ENCODE measurements around the gene ANKS4B. TPM values are rescaled to one million over a fixed set of nuclear protein-coding genes. Genes with fewer than 3 reads are reported as not detected.
"Not testable (repeated sequence)": the region's sequence is repeated elsewhere in the genome, so short reads cannot be mapped to it uniquely, and the experiment has no call there.

The ANKS4B gene
- total RNA-seq, 3 donors from 2014 or later (not counting 1 experiment from before 2014, with no cell fraction given) = 0.10 TPM; not detected in 2

DNA sequence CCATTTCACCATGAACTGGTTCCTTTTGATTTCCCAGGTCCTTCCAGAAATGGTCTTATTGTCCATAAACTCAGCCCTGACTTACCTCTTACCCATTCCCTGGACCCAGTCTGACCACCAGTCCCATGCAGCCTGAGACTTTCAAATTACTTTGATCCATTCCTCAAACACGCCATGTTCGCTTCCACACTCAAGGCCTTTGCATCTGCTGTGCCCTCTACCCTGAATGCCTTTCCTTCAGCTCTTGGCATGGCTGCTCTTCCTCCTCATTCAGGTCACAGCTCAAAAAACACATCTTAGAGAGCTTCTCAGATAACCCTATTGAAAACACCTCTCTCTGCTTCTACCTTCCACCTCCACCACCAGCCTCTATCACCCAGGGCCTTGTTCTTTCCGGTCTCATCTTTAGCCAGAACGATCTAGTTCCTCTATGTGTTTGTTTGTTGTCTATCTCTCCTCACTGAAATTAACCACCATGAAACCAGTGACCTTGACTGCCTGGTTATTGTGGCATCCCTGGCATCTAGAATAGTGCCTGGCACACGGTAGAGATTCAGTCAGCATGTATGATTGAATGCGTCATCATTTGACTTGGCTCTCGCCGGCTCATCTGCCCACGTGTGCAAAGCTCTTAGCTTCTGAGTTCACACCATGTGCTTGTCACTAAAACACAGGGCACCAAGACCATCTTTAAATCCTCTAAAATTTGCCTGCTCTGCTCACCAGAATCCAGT lies 31.8 kb downstream of the ANKS4B start:
- DNase-seq (no peak), ATAC-seq (no peak)
- H3K9me3 ChIP-seq (ENCODE audit: control insufficient read depth, insufficient read depth, low read length) = no peaks in the 10 kb centered on the region
- Mint-ChIP-seq H3K9me3 (no peaks in the 10 kb centered on the region), H3K36me3 (no peaks in the 10 kb centered on the region), H3K27ac (no peak overlapping the region), H3K4me3 (no peak overlapping the region), H3K4me1 (no peaks in the 10 kb centered on the region), H3K27me3 (ENCODE audit: low read depth in 2 of 2) (peaks cover 3 to 5% of the 10 kb centered on the region in 2 donors)
- 89% methylated on average over 9 of the region's 9 CpGs for WGBS (ENCODE audit: insufficient coverage)
- intact Hi-C loops (cut with micrococcal nuclease) = no loop called here
- H3K4me1 ChIP-seq (ENCODE audit: control insufficient read depth, insufficient read depth, low read length) = no peaks in the 10 kb centered on the region
- H3K36me3 ChIP-seq (ENCODE audit: control insufficient read depth, insufficient read depth, low read length) = no peaks in the 10 kb centered on the region
- TF ChIP-seq, protein P1, sequence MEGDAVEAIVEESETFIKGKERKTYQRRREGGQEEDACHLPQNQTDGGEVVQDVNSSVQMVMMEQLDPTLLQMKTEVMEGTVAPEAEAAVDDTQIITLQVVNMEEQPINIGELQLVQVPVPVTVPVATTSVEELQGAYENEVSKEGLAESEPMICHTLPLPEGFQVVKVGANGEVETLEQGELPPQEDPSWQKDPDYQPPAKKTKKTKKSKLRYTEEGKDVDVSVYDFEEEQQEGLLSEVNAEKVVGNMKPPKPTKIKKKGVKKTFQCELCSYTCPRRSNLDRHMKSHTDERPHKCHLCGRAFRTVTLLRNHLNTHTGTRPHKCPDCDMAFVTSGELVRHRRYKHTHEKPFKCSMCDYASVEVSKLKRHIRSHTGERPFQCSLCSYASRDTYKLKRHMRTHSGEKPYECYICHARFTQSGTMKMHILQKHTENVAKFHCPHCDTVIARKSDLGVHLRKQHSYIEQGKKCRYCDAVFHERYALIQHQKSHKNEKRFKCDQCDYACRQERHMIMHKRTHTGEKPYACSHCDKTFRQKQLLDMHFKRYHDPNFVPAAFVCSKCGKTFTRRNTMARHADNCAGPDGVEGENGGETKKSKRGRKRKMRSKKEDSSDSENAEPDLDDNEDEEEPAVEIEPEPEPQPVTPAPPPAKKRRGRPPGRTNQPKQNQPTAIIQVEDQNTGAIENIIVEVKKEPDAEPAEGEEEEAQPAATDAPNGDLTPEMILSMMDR (IDR thresholded peaks at IDR 0.05) = no peak
- no peak overlapping the region for H3K4me3 ChIP-seq (ENCODE audit: low read length)
- no peak overlapping the region for H3K27ac ChIP-seq (ENCODE audit: low read length)
- H3K27me3 ChIP-seq (ENCODE audit: control insufficient read depth, insufficient read depth, low read length) = no peaks in the 10 kb centered on the region

DNA sequence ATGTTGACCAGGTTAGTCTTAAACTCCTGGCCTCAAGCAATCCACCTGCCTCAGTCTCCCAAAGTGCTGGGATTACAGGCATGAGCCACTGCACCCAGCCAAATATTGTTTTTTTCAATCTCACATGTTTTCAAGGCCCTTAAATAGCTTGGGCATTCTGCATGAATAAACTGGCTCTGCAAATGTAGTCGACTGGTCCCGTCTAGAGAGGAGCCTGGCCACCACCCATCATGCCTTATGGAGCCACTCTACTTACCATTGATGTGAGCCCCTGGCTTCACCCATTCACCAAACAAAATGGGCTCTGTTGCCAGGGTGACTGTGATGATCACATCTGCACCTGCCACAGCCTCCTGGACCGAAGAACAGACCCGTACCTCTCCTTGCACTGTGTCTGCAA lies 33.8 kb downstream of the ANKS4B start:
- Histone ChIP-seq H3K27me3 (ENCODE audit: control insufficient read depth, insufficient read depth, low read length) (no peaks in the 10 kb centered on the region), H3K4me3 (ENCODE audit: low read length) (no peak overlapping the region), H3K4me1 (ENCODE audit: control insufficient read depth, insufficient read depth, low read length) (no peaks in the 10 kb centered on the region), H3K36me3 (ENCODE audit: control insufficient read depth, insufficient read depth, low read length) (no peaks in the 10 kb centered on the region), H3K27ac (ENCODE audit: low read length) (no peak overlapping the region), H3K9me3 (ENCODE audit: control insufficient read depth, insufficient read depth, low read length) (no peaks in the 10 kb centered on the region)
- TF ChIP-seq, protein P1 (IDR thresholded peaks at IDR 0.05) = no peak
- 90% methylated on average over 4 of the region's 4 CpGs for WGBS (ENCODE audit: insufficient coverage)
- H3K9me3 Mint-ChIP-seq = no peaks in the 10 kb centered on the region
- H3K27me3 Mint-ChIP-seq (ENCODE audit: low read depth in 2 of 2) = peaks cover 5 to 6% of the 10 kb centered on the region in 2 donors
- intact Hi-C loops (cut with micrococcal nuclease) = no loop called here
- H3K36me3 Mint-ChIP-seq = no peaks in the 10 kb centered on the region
- ATAC-seq (no peak), DNase-seq (no peak)
- H3K4me3 Mint-ChIP-seq = no peak overlapping the region
- no peak overlapping the region for H3K27ac Mint-ChIP-seq
- no peaks in the 10 kb centered on the region for H3K4me1 Mint-ChIP-seq

DNA sequence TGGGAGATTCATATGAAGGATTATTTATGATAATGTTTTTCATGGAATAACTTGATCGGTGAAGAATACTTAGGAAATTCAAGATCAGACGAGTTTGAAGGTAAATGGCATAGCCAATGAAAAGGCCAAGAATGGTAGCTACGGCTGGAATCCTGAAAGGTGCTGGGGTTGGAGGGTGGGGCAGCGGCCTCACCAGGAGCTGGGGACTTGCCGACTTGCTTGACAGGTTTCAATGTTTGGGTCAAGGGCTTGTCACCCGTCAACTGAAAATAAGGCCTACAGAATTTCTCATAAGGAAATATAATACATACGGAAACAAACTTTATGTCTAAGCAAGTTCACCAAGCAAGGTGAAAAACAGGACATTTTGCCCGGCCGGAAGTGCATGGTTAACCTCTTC lies 34.7 kb downstream of the ANKS4B start:
- H3K36me3 ChIP-seq (ENCODE audit: control insufficient read depth, insufficient read depth, low read length) = no peaks in the 10 kb centered on the region
- H3K9me3 Mint-ChIP-seq = no peaks in the 10 kb centered on the region
- ATAC-seq (no peak), DNase-seq (no peak)
- no peak overlapping the region for H3K4me3 ChIP-seq (ENCODE audit: low read length)
- peaks cover 4 to 6% of the 10 kb centered on the region in 2 donors for H3K27me3 Mint-ChIP-seq (ENCODE audit: low read depth in 2 of 2)
- H3K4me1 Mint-ChIP-seq = no peaks in the 10 kb centered on the region
- H3K36me3 Mint-ChIP-seq = no peaks in the 10 kb centered on the region
- no peak overlapping the region for H3K27ac Mint-ChIP-seq
- H3K4me1 ChIP-seq (ENCODE audit: control insufficient read depth, insufficient read depth, low read length) = no peaks in the 10 kb centered on the region
- no peaks in the 10 kb centered on the region for H3K27me3 ChIP-seq (ENCODE audit: control insufficient read depth, insufficient read depth, low read length)
- 90% methylated on average over 9 of the region's 9 CpGs for WGBS (ENCODE audit: insufficient coverage)
- H3K4me3 Mint-ChIP-seq = no peak overlapping the region
- H3K9me3 ChIP-seq (ENCODE audit: control insufficient read depth, insufficient read depth, low read length) = no peaks in the 10 kb centered on the region
- TF ChIP-seq, protein P1 (IDR thresholded peaks at IDR 0.05) = no peak
- H3K27ac ChIP-seq (ENCODE audit: low read length) = no peak overlapping the region
- intact Hi-C loops (cut with micrococcal nuclease) = no loop called here

DNA sequence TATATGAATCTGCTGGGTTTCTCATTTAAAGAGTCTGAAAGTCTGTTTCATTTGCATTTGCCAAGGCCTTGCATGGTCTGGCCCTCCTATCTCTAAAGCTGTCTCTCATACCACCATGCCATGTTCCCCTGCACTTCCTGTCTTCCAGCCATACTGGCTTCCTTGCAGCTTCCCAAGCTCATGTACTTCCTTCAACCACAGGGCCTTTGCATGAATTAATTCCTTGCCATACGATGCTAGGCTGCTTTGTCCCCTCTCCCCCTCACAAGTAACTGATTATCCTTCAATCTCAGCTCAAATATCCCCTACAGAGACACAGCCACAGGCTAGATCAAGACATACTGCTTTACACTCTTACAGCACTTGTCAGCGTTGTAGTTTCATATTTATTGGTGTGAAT lies 38.8 kb downstream of the ANKS4B start:
- intact Hi-C loops (cut with micrococcal nuclease) = no loop called here
- TF ChIP-seq, protein P1 (IDR thresholded peaks at IDR 0.05) = no peak
- no peak for ATAC-seq
- Mint-ChIP-seq H3K27me3 (ENCODE audit: low read depth in 2 of 2) (peaks cover 17 to 41% of the 10 kb centered on the region in 2 donors), H3K36me3 (no peaks in the 10 kb centered on the region), H3K4me3 (no peak overlapping the region), H3K4me1 (no peaks in the 10 kb centered on the region), H3K9me3 (no peaks in the 10 kb centered on the region), H3K27ac (no peak overlapping the region)
- no peak for DNase-seq
- Histone ChIP-seq H3K27me3 (ENCODE audit: control insufficient read depth, insufficient read depth, low read length) (peaks cover 4% of the 10 kb centered on the region), H3K4me3 (ENCODE audit: low read length) (no peak overlapping the region), H3K4me1 (ENCODE audit: control insufficient read depth, insufficient read depth, low read length) (no peaks in the 10 kb centered on the region), H3K27ac (ENCODE audit: low read length) (no peak overlapping the region), H3K36me3 (ENCODE audit: control insufficient read depth, insufficient read depth, low read length) (no peaks in the 10 kb centered on the region), H3K9me3 (ENCODE audit: control insufficient read depth, insufficient read depth, low read length) (no peaks in the 10 kb centered on the region)
- WGBS (ENCODE audit: insufficient coverage) = 55% methylated on average over 1 of the region's 2 CpGs

DNA sequence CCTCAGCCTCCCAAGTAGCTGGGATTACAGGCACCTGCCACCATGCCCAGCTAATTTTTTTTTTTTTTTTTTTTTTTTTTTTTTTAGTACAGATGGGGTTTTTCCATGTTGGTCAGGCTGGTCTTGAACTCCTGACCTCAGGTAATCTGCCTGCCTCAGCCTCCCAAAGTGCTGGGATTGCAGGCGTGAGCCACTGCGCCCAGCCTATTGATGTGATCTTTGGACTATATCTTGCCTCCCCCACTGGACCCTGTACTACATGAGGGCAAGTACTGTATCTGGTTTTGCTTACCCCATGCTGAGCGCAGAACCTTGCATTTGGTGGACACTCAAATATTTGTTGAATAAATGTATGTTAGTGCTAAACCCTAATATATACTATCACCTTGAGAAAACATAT lies 39.3 kb downstream of the ANKS4B start:
- 98% methylated on average over 2 of the region's 3 CpGs for WGBS (ENCODE audit: insufficient coverage)
- H3K27ac ChIP-seq (ENCODE audit: low read length); H3K9me3 ChIP-seq (ENCODE audit: control insufficient read depth, insufficient read depth, low read length); ATAC-seq; H3K4me3 Mint-ChIP-seq; H3K27ac Mint-ChIP-seq; H3K27me3 ChIP-seq (ENCODE audit: control insufficient read depth, insufficient read depth, low read length); H3K36me3 Mint-ChIP-seq; H3K4me1 ChIP-seq (ENCODE audit: control insufficient read depth, insufficient read depth, low read length); H3K4me3 ChIP-seq (ENCODE audit: low read length); H3K9me3 Mint-ChIP-seq; intact Hi-C loops (cut with micrococcal nuclease); DNase-seq; H3K36me3 ChIP-seq (ENCODE audit: control insufficient read depth, insufficient read depth, low read length); H3K4me1 Mint-ChIP-seq: not testable (repeated sequence)
- peaks cover 19 to 41% of the 10 kb centered on the region in 2 donors for H3K27me3 Mint-ChIP-seq (ENCODE audit: low read depth in 2 of 2)

Measured in natural killer cell (primary cell).